Fibroblast of the aortic adventitia (primary cell): ENCODE data around the gene ZNF418. TPM values are rescaled to one million over a fixed set of nuclear protein-coding genes. Genes with fewer than 3 reads are reported as not detected.
"Not testable (repeated sequence)": the region's sequence is repeated elsewhere in the genome, so short reads cannot be mapped to it uniquely, and the experiment has no call there.

ENCODE experiments used
- DNase-seq: peaks from one replicate; pipeline ENCODE4 v3.0.0-alpha.2; 2010; ENCODE audit warnings: low read depth
- H3K4me3 ChIP-seq: 2 replicates; pipeline ENCODE4 v1.5.1; 2011; ENCODE audit warnings: low read depth, mild to moderate bottlenecking, control low read depth, low read length, moderate library complexity
- total RNA-seq: library from RNA; depleted of rRNA; stranded (reverse); fragments of >200 nt; gene quantifications from 2 replicates; pipeline ENCODE4 v1.2.3, GENCODE V29; 2012; ENCODE audit warnings: low replicate concordance
- TF ChIP-seq, protein P1 (sequence below): IDR thresholded peaks from 2 replicates; pipeline ENCODE4 v1.5.1; 2011; ENCODE audit warnings: mild to moderate bottlenecking, low read length, control low read depth, inconsistent platforms; ENCODE audit not compliant: insufficient read depth

ZNF418 gene
- total RNA-seq, 1 donor = 3.6 TPM

DNA sequence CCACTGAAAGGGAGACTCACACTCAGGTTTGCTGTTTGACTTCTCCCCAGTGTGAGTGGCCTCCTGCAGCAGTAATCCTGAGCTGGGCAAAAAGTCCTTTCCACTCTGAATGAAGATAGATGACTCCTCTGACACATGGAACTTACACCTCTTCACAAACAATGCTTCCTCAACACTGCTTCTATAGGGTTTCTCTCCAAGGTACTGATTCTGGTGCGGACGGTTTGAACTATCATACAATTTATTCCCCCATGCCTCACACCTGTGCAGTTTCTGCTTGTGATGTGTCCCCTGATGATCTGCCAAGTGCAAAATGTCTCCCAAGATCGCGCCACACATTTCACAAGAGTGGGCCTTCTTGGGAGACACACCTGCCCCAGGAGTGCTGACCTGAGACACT is 7.6 kb downstream of the ZNF418 start:
- H3K4me3 ChIP-seq = no peak overlapping the region
- DNase-seq = no peak
- TF ChIP-seq, protein P1, sequence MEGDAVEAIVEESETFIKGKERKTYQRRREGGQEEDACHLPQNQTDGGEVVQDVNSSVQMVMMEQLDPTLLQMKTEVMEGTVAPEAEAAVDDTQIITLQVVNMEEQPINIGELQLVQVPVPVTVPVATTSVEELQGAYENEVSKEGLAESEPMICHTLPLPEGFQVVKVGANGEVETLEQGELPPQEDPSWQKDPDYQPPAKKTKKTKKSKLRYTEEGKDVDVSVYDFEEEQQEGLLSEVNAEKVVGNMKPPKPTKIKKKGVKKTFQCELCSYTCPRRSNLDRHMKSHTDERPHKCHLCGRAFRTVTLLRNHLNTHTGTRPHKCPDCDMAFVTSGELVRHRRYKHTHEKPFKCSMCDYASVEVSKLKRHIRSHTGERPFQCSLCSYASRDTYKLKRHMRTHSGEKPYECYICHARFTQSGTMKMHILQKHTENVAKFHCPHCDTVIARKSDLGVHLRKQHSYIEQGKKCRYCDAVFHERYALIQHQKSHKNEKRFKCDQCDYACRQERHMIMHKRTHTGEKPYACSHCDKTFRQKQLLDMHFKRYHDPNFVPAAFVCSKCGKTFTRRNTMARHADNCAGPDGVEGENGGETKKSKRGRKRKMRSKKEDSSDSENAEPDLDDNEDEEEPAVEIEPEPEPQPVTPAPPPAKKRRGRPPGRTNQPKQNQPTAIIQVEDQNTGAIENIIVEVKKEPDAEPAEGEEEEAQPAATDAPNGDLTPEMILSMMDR = no peak

DNA sequence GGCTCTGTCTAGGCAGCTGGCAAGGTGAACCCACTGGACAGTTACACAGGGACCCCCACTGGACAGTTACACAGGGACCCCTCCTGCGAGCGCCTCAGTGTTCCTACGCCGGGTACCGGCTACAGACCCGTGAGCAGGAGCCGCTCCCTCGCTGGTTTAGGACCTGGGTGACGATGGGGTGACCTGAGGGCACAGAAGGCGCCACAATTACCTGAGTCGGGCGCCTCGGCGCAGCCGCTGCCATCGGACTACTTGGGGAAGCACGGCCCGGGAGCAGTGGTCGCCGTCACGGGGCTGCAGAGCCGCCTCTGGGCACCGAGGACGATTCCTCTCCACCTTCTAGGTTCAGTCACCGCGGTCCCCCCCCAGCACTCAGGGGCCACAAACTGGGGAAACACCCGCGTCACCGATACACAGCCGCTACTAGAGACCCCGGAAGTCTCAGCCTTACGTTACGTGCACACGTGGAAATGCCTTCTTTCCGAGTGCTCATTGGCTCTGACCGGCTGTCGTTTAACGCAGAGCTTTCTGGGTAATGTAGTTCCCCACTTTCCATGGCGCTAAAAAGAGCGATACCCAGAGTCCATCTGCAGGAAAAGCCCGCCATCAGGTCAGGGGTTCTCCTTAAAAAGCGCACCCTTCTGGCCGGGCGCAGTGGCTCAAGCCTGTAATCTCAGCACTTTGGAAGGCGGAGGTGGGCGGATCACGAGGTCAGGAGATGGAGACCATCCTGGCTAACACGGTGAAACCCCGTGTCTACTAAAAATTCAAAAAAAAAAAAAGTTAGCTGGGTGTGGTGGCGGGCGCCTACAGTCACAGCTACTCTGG is 18.8 kb downstream of the ZNF418 start, which contains the start of gene ZNF417:
ZNF417 (minus strand) TSS at position 425 of the 828 bp plus-strand sequence; CDS start at position 244, 181 bp downstream.
- peak; percentile 96 for DNase-seq
- TF ChIP-seq, protein P1 = peak; percentile 43
- H3K4me3 ChIP-seq = peak within 1 kb of the TSS; percentile 89

DNA sequence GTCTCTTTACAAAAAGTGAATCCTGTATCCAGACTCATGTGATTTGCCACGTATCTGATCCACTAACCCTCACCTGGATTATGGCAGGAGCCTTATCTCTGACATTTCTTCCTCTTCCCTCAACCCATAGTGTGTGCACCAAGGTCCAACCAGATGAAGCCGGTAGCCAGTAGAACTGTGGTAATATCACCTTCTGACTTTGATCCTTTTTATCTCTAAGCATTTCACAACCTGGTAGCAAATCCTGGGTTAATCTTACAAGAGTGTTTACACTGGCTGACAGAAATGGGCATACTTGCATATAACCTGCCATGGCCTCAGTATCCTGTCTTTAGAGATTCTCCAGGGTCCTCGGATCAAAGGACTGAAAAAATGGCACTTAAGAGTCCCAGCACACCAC is 20.7 kb downstream of the ZNF418 start:
- no peak overlapping the region for H3K4me3 ChIP-seq
- TF ChIP-seq, protein P1 = no peak
- no peak for DNase-seq

DNA sequence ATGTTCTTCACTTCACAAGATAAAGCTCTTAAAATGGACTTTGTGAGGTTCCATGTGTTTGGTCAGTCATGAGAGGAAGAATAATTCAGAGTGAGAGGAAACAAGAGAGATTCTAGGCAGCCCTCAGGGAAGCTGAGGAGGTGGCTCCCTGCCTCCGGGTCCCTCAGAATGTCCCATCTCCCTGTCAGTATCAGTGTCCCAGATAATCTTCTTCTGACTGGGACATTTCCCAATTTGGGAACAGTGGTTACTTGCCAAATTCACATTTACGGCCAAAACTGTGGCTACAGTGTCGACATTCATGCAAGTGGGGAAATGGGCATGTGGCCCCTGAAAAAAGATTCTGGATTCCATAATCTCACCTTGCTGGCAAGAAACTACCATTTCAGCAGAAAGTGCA is 27.8 kb downstream of the ZNF418 start:
- DNase-seq = no peak
- H3K4me3 ChIP-seq = no peak overlapping the region
- TF ChIP-seq, protein P1 = no peak

DNA sequence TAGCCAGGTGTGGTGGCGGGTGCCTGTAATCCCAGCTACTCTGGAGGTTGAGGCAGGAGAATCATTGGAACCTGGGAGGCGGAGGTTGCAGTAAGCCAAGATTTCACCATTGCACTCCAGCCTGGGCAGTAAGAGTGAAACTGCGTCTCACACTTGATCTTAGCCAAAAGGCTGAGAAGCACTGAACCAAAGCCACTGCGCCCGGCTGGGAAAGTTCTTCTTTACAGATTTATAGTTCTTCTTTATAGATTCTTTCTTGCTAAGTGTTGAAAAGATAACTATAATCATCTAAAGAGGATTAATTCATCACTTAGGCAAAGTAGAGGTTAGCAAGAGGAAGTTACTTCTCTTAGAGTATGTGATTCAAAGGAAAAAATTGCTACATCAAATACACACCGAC is 29.9 kb downstream of the ZNF418 start:
- TF ChIP-seq, protein P1 = no peak
- DNase-seq = no peak
- no peak overlapping the region for H3K4me3 ChIP-seq

DNA sequence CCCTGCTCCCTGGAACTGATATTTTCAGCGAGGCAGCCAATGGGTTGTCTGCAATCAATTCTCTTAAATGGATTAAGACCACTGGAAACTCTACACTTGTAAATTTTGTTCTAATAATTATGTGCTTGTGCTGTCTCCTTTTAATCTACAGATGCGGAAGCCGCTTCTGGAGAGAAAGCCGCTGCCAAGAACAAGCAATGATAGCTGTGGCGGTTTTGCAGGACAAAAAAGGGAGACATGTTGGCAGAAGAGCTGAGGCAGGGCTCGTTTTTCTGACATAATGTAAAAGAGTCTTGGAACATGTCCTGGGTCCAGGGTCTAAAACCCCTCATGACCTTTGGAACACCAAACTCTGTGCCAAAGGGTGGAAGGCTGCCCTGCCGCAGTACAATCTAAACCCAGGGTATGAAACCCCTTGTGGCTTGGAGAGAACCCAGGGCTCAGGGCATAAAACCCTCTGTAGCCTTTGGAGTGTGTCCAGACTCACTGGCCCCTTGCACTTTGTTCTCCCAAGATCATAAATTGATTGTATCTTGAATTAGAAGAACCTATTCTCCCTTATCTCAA is 31.5 kb downstream of the ZNF418 start:
- TF ChIP-seq, protein P1 = no peak
- DNase-seq = no peak
- H3K4me3 ChIP-seq = no peak overlapping the region

DNA sequence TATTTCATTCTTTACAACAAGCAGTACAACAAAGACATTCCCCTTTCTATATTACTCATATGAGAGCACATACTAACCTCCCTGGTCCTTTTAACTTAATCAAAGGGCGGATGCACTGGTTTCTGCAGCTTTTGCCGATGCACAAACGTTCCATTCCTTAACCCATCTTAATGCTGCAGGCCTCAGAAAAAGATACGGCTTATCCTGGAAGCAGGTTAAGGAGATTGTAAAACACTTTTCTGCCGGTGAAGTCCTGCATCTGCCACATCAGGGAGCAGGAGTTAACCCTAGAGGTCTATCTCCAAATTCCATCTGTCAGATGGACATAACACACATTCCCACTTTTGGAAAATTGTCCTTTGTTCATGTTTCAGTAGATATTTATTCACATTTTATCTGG is 34.9 kb downstream of the ZNF418 start:
- TF ChIP-seq, protein P1 = no peak
- H3K4me3 ChIP-seq = no peak overlapping the region
- DNase-seq = no peak

DNA sequence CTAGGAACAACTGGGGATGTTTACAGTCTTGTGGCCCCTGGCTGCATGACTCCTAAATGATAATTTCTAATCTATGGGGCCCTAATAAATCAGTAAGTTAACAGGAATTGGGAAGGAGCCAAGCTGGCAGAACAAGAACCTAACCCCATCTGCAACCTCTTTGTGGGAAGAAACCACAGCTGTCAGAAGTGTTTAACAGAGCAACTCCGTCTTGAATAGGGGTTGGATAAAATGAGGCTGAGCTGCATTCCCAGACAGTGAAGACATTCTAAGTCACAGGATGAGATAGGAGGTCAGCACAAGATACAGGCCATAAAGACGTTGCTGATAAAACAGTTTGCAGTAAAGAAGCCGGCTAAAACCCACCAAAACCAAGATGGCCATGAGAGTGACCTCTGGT is 44.5 kb downstream of the ZNF418 start:
- not testable (repeated sequence) for H3K4me3 ChIP-seq
- peak; percentile 59 for DNase-seq
